Tibial nerve (tissue), 4 donors: Measurements from ENCODE around the gene XIRP1. TPM values are rescaled to one million over a fixed set of nuclear protein-coding genes. Genes with fewer than 3 reads are reported as not detected.

Experiments
- DNase-seq, 2 donors: peaks; one replicate each; pipeline ENCODE4 v3.0.0-alpha.2; 2019; ENCODE audit warnings: low spot score in 2 of 2
- H3K27ac ChIP-seq, 4 donors: fragments of 200-600 bp; sonication (generic) in 3 of 4; one replicate each; pipeline ENCODE4 v1.5.1; 2017 to 2019; ENCODE audit warnings: mild to moderate bottlenecking in 1 of 4
- H3K27me3 ChIP-seq, 2 donors: fragments of 200-600 bp; sonication (generic) in 1 of 2; one replicate each; pipeline versions ENCODE4 v1.5.1 to v1.6.0; 2017 to 2019
- H3K36me3 ChIP-seq, 3 donors: fragments of 200-600 bp; sonication (generic); one replicate each; pipeline ENCODE4 v1.5.1; 2018 to 2019
- H3K4me1 ChIP-seq, 4 donors: fragments of 200-600 bp; sonication (generic) in 3 of 4; one replicate each; pipeline ENCODE4 v1.5.1; 2017 to 2019
- H3K4me3 ChIP-seq, 4 donors: fragments of 200-600 bp; sonication (generic) in 3 of 4; one replicate each; pipeline ENCODE4 v1.5.1; 2017 to 2019; ENCODE audit warnings: mild to moderate bottlenecking in 1 of 4, moderate library complexity in 1 of 4
- H3K9me3 ChIP-seq, 4 donors: fragments of 200-600 bp; sonication (generic) in 3 of 4; one replicate each; pipeline ENCODE4 v1.5.1; 2017 to 2019
- EP300 ChIP-seq, 2 donors: sonication (generic); formaldehyde crosslinking; IDR thresholded peaks; one replicate each; pipeline ENCODE4 v1.6.1; 2017; ENCODE audit warnings: antibody characterized with exemption in 2 of 2, mild to moderate bottlenecking in 1 of 2
- POLR2A ChIP-seq, 2 donors: fragments of 450-650 bp; IDR thresholded peaks; one replicate each; pipeline ENCODE4 v1.6.1; 2017; ENCODE audit warnings: antibody characterized with exemption in 2 of 2, mild to moderate bottlenecking in 2 of 2, moderate library complexity in 2 of 2
- WGBS, 2 donors: methylation state at CpG; one replicate each; pipeline ENCODE4 v1.1.5; 2018; 5-methylcytosine and 5-hydroxymethylcytosine counted together
- total RNA-seq, 4 donors: library from RNA; depleted of rRNA; stranded (reverse); fragments of >200 nt; gene quantifications; one replicate each; pipeline ENCODE4 v1.1.0, GENCODE V29; 2016
- TF ChIP-seq, protein P1 (sequence below), 5 experiments: fragments of 200-600 bp in 3 of 5; fragments of 450-650 bp in 2 of 5; sonication (generic) in 3 of 5; IDR thresholded peaks; one replicate each; pipeline ENCODE4 v1.5.1; 2016 to 2019; ENCODE audit warnings: antibody characterized with exemption in 5 of 5, mild to moderate bottlenecking in 3 of 5, moderate library complexity in 2 of 5

XIRP1 gene
- total RNA-seq, 4 donors from 2014 or later = not detected

- no peak overlapping the region for H3K27ac ChIP-seq
- TF ChIP-seq, protein P1, sequence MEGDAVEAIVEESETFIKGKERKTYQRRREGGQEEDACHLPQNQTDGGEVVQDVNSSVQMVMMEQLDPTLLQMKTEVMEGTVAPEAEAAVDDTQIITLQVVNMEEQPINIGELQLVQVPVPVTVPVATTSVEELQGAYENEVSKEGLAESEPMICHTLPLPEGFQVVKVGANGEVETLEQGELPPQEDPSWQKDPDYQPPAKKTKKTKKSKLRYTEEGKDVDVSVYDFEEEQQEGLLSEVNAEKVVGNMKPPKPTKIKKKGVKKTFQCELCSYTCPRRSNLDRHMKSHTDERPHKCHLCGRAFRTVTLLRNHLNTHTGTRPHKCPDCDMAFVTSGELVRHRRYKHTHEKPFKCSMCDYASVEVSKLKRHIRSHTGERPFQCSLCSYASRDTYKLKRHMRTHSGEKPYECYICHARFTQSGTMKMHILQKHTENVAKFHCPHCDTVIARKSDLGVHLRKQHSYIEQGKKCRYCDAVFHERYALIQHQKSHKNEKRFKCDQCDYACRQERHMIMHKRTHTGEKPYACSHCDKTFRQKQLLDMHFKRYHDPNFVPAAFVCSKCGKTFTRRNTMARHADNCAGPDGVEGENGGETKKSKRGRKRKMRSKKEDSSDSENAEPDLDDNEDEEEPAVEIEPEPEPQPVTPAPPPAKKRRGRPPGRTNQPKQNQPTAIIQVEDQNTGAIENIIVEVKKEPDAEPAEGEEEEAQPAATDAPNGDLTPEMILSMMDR (IDR thresholded peaks at IDR 0.05) = no peak
- TF ChIP-seq EP300 (IDR thresholded peaks at IDR 0.05) = no peak
Measured at GRCh38 chr3:39222939-39223338, 30.5 kb upstream of the XIRP1 start.

GRCh38 chr3:39222462-39222861 is 30.1 kb upstream of the XIRP1 start:
- Histone ChIP-seq H3K27me3 (no peaks in the 10 kb centered on the region), H3K9me3 (no peaks in the 10 kb centered on the region), H3K4me3 (no peak overlapping the region), H3K36me3 (no peaks in the 10 kb centered on the region), H3K4me1 (no peaks in the 10 kb centered on the region), H3K27ac (no peak overlapping the region)
- TF ChIP-seq EP300 (IDR thresholded peaks at IDR 0.05) (no peak), POLR2A (IDR thresholded peaks at IDR 0.05) (no peak)
- TF ChIP-seq, protein P1 (IDR thresholded peaks at IDR 0.05) = no peak
- no peak for DNase-seq
- 81 to 85% methylated on average over 1 of the region's 1 CpG for WGBS, 2 donors

More at GRCh38 chr3:39222939-39223338, 30.5 kb upstream of the XIRP1 start:
- 76 to 82% methylated on average over 2 of the region's 2 CpGs for WGBS, 2 donors
- no peak for DNase-seq
- Histone ChIP-seq H3K27me3 (no peaks in the 10 kb centered on the region), H3K36me3 (no peaks in the 10 kb centered on the region), H3K4me3 (no peak overlapping the region), H3K4me1 (no peaks in the 10 kb centered on the region), H3K9me3 (no peaks in the 10 kb centered on the region)

DNA sequence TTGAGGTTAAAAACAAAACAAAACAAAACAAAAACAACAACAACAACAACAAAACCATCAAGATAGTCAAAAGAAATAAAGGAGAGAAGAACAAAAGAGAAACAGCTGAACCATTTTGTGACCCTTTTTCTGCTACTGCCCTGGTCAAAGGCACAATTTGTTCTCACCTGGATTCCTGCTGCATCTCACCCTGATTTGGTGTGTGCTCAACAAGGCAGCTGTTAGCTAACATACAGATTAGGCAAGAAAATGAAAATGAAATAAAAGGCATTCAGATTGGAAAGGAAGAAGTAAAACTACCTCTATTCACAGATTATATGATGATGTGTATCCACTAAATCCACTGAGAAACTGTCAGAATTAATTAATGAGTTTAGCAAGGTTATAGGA is 28.7 kb upstream of the XIRP1 start:
- no peaks in the 10 kb centered on the region for H3K9me3 ChIP-seq
- H3K4me1 ChIP-seq = no peaks in the 10 kb centered on the region
- no peaks in the 10 kb centered on the region for H3K27me3 ChIP-seq
- TF ChIP-seq EP300 (IDR thresholded peaks at IDR 0.05) (no peak), POLR2A (IDR thresholded peaks at IDR 0.05) (no peak)
- TF ChIP-seq, protein P1 (IDR thresholded peaks at IDR 0.05) = no peak
- no peak overlapping the region for H3K4me3 ChIP-seq
- no peaks in the 10 kb centered on the region for H3K36me3 ChIP-seq
- H3K27ac ChIP-seq = no peak overlapping the region
- DNase-seq = no peak

GRCh38 chr3:39220407-39221140 is 28.2 kb upstream of the XIRP1 start:
- Histone ChIP-seq H3K4me3 (no peak overlapping the region), H3K4me1 (no peaks in the 10 kb centered on the region), H3K36me3 (no peaks in the 10 kb centered on the region), H3K27ac (no peak overlapping the region), H3K27me3 (no peaks in the 10 kb centered on the region), H3K9me3 (no peaks in the 10 kb centered on the region)
- 60 to 62% methylated on average over 6 of the region's 6 CpGs for WGBS, 2 donors
- TF ChIP-seq, protein P1 (IDR thresholded peaks at IDR 0.05) = no peak
- no peak for DNase-seq

DNA sequence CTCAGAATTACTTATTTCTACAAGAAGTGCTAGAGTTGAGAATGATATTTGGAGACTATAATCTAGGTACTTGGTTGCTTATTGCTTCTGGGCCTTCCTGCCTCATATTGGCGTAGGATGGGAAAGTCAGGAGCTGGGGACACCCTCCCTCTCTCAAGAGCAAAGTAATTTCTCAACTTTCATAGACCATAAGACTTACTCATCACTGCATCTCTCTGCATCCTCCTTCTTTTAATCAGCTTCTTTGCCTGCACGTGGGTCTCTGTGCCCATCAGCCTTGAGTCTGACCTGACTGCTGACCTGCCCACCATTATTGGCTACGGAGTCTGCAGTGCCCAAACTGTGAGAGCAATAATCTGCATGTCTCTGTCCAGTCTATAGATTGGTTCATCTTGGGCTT is 27.3 kb upstream of the XIRP1 start:
- no peak for TF ChIP-seq POLR2A (IDR thresholded peaks at IDR 0.05)
- TF ChIP-seq, protein P1 (IDR thresholded peaks at IDR 0.05) = no peak
- TF ChIP-seq EP300 (IDR thresholded peaks at IDR 0.05) = no peak
- Histone ChIP-seq H3K9me3 (no peaks in the 10 kb centered on the region), H3K36me3 (no peaks in the 10 kb centered on the region), H3K4me3 (no peak overlapping the region), H3K27ac (no peak overlapping the region), H3K27me3 (no peaks in the 10 kb centered on the region), H3K4me1 (no peaks in the 10 kb centered on the region)
- DNase-seq = no peak
- WGBS, 2 donors = 87% methylated on average over 3 of the region's 3 CpGs
